G401 (cell line): ENCODE measurements around the gene MARVELD1. TPM values are rescaled to one million over a fixed set of nuclear protein-coding genes. Genes with fewer than 3 reads are reported as not detected.
A peak's percentile ranks its signal among the peaks of the same experiment; 100 is the strongest.

Experiments used
- DNase-seq: peaks from one replicate; pipeline ENCODE4 v3.0.0-alpha.2; 2015; ENCODE audit warnings: low spot score
- in situ Hi-C: cut with HindIII; loops from 2 replicates; pipeline ENCODE4 v1.10.0; 2016; ENCODE audit warnings: low sequenced_read_pairs, mixed read lengths
- total RNA-seq: library from RNA; depleted of rRNA; stranded (reverse); fragments of >200 nt; shearing (Covaris generic); gene quantifications from 2 replicates; pipeline ENCODE4 v1.2.3, GENCODE V29; 2014

MARVELD1 gene
- total RNA-seq, 1 experiment from 2014 or later: 61.1 TPM

DNA sequence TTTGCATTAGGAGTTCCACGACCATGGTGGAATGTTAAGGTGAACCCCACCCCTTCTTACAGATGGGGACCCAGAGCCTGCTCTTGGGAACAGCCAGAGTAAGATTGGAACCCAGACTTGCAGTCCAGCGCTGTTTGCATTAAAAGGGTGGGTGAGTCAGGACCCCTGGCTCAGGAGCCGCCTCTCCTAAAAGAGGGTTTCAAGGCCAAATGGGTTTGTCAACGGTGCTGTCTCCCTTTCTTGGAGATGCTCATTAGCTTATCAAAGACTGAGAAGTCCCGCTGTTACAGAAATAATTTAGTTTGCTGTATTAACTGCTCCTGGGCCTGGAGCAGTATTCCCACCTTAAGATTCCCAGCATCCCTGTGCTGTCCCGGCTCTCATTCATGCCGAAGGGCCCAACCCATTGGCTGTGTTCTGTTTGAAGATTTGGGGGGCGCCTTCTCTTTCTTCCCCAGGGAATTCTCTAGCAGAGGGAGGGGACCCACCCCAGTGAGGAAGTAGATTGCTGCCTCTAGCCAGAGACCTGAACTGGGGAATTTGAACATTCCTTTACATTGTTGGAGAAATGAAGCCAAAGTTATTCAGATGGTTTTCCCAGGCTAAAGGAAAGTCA, 1.8 kb downstream of the MARVELD1 start:
- DNase-seq: no peak
- in situ Hi-C loops: no loop called here

DNA sequence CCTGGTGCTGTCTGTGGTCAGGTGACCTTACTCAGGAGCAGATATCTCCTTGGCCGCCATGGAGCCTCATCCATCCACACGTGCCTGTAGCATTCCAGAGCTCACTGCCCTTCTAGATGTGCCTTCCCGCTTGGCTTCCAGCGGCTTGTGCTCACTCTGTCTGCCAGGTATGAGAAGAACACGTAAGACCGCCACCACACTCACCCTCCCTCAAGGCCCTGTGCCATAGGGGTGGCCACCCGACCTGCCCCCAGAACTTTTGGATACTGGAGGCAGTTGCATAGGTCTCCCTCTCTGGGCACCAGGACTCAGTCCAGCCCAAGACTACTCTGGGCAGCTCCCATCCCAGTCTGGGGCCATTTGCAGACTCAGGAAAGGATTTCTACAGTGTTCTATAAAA, 4.1 kb downstream of the MARVELD1 start:
- DNase-seq: no peak
- in situ Hi-C loops: no loop called here

DNA sequence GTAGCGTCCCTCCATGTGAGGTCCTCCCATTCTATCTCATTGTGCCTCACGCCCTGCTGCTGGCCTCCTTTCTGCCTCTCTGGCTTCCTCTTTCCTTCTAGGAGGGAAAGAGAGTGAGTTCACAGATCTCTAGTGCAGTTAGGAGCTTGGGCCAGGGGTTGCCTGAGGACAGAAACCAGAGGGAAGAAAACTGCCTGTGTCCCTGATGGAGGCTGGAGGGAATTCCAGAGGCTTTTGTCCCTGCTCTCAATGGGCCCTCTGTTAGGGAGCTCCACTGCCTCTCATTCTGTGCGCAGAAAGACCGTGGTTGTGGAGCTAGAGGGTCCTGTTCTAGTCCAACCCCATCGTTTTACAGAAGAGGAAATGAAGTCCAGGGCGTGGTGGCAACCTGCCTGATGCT, 4.6 kb downstream of the MARVELD1 start:
- in situ Hi-C loops: no loop called here
- peak; percentile 30 for DNase-seq

DNA sequence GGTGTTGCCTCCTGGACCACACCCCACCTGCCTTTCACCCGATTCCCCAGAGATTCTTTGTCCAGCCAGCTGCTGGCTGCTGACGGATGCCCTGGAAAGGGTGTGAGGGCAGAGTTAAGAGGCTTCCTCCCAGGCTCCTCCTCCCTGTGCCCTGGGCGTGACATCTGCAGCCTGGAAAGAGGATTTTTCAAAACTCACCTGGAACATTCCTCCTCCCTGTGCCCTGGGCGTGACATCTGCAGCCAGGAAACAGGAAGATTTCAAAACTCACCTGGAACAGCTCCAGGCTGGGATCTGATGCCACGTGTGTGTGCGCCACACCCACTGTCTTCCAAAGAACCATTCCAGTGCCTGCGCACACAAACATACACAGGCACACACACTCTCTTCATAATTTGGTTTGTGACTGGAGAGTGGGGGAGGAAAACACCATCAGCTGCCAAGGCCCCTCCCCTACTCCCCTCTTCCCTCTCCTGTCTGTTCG, 5.2 kb downstream of the MARVELD1 start:
- no peak for DNase-seq
- in situ Hi-C loops: no loop called here

DNA sequence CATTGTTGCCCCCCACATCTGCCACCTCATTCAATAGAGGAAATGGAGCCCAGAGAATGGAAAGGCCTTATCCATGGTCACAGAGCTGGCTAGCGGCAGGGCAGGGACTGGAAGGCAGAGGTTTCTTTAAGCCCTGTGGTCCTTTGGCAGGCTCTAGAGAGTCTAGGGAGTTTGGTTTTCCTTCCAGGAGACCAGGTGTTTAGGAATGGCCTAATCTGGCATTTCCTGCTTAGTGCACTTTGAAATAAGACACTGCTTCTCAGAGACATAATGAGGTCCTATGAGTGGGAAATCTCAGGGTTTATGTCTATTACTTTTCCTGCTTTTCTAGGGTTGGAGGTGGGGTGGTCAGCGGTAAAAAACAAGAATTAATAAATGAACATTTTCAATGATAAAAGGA, 6.1 kb downstream of the MARVELD1 start:
- DNase-seq: no peak
- in situ Hi-C loops: no loop called here

DNA sequence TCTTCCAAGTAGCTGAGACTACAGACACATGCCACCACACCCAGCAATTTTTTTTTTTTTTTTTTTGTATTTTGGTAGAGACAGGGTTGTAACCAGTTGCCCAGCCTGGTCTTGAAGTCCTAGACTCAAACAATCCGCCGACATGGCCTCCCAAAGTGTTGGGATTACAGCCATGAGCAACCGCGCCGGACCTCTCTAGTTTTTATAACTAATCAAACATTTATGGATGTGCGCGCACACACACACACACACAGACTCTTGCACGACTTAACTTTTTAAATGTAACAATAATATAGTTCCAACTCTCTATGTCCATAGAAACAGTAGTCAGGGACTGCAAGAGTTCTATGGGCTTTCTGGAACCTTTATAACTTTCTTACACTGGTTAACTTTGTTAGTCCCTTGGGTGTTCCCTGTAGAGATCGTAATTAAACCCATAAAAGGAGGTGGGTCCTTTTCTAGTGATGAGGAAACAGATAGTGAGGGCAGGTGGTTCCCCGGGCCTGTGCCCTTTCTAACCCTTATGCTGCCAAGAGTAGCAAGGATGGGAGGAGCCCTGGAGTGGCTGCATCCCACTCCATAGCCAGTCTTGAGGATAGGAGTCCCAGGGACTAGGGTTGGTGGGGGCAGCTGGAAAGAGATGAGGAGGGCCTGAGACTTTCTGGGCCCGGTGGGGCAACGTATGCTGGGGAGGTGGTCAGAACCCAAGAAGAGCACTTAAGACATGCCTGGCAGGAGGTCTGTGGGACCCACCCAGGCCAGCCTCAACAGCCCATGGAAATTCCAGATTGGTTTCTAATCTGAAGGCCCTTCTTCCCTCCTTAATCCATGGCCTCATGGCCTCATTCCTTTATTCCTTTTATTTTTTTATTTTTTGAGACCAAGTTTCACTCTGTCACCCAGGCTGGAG, 8.6 kb downstream of the MARVELD1 start:
- in situ Hi-C loops: no loop called here

DNA sequence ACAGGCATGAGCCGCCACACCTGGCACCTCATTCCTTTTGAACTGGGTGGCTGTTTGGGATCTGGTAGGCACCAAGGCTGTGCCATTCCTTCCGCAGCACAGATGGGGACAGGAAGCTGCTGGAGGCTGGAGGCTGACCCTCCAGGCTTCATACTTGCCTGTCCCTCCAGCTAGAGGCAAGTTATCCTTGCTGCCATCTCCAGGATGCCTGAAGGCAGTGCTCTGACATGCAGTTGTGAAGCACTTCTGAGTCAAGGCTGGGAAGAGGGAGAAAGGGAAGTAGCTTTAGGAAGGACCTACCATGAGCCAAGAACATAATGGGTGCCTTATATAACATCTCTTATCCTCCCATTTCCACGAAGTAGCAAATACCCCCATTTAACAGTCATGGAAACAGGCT, 9.5 kb downstream of the MARVELD1 start:
- DNase-seq: no peak
- in situ Hi-C loops: no loop called here

More for the DNA sequence above, 8.6 kb downstream of the MARVELD1 start:
- no peak for DNase-seq

DNA sequence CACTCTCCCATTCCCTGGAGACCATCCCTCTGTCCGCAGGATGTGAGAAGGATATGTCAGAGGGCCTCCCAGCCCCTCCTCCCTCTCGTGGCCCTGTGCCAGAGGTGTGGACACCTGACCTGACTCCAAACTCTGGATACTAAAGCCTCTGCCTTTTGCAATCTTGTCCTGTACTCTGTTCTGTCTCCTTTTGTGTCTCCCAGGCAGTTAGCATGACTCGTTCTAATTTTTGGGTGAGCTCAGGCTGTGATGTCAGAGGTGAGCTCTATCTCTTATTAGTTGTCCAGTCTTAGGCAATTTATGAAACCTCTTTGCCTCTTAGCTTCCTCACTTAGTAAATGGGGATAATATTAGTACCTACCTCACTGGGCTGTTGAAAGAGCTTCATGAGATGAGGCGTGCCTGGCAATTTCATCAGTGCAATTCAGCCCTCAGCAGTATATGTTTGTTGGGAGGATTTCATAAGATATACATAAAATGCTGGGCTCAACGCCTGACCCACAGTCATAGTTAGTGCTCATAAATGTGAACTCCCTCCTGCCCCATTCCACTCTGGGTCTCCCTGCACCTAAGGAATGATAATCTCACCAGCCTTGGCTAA, 10.9 kb downstream of the MARVELD1 start:
- in situ Hi-C loops: no loop called here
- DNase-seq: no peak

DNA sequence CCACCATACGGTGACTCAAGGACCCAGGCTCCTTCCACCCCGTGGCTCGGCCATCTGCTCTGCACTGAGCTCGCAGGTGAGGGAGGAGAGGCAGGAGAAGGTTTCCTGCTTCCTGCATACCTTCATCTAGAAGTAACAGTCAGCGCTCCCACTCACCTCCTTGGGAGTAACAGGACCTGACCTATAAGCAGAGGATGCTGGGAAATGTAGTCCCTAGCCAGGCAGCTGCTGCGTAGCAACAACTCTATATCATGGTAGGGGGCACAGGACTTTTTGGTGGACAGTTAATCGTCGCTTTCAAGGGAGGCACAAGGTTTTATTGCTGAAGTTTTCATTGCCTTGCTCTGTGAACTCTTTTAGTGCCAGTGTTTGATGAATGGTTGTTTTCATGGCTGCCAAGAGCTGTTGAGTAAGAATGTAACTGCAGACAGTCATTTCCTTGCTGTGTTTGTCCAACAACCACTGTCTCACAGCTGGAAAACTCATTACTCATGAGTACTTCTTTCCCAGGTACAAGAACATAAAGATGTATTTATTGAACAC, 13.2 kb downstream of the MARVELD1 start:
- in situ Hi-C loops: loop anchor here (5.0 kb wide), 1 partner anchor 39 kb away; the partner anchor contains the start of gene AVPI1
- peak; percentile 40 for DNase-seq

DNA sequence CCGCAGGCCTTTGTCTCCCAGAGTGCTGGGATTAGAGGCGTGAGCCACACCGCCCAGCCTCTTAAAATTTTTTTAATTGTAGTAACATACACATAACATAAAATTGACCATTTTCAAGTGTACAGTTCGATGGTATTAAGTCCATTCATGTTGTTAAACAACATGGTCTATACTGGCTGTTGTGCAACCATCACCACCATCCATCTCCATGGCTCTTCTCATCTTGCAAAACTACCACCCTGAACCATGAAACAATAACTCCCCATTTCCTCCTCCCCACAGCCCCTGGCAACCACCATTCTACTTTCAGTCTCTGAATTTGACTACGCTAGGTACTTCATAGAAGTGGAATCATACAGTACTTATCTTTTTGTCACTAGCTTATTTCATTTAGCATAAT, 15.5 kb downstream of the MARVELD1 start:
- DNase-seq: no peak
- in situ Hi-C loops: loop anchor here (5.0 kb wide), 1 partner anchor 42 kb away; the partner anchor contains the start of gene AVPI1

DNA sequence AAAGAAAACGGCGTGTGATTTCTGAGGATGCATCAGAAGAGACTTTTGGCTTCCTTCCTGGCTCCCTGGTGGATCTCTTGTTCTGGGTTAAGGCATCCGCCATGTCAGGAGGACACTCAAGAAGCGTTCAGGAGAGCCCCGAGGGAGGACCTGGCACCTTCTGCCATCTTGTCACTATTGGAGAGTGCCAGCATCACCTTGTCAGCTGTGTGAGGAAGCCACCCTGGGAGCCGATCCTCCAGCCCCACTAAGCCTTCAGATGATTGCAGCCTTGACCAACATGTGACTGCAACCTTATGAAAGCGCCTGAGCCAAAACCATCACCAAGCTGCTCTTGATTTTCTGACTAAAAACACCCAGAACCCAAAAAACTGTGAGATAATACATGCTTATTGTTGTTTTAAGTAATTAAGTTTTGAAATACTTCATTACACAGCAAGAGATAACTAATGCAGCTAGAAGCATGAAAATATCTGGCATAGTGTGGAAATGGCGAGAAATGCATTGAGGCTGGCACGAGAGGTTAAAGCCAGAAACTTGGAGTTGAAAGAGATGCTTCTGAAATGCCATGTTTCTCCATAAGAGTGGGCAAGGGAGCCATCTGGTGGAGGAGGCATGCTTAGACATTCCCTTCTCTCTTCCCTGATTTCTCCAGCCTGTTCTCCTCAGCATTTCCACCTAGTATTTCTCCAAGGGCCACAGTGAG, 18.0 kb downstream of the MARVELD1 start:
- in situ Hi-C loops: no loop called here
- peak; percentile 90 for DNase-seq

DNA sequence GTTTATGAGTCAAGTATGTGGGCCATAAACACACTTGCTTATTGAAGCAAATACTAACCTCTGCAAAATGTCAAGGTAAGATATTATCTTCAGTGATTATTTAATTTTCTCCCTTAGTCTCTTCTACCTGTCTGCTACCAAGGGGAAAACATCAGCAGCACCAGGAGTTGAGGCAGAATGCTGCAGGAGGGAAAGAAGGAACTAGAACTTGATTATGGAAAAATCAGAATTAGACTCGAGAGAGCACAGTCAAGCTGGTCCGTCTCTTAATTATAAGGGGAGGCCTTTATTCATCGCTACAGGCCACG, 18.5 kb downstream of the MARVELD1 start:
- DNase-seq: no peak
- in situ Hi-C loops: no loop called here

DNA sequence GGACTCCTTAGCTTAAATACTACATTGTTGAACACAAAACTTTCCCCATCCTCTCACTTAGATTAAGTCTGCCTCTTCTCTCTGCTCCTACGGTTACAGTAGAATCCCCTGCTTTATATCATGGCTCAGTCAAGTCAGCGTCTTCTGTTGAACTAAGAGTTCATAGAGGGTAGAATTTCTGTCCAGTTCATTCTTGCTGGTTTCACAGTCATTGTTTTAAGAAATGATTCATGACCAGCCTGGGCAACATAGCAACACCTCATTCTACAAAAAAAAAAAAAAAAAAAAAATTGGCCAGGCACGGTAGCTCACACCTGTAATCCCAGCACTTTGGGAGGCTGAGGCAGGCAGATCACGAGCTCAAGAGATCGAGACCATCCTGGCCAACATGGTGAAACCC, 19.7 kb downstream of the MARVELD1 start:
- DNase-seq: no peak
- in situ Hi-C loops: no loop called here

DNA sequence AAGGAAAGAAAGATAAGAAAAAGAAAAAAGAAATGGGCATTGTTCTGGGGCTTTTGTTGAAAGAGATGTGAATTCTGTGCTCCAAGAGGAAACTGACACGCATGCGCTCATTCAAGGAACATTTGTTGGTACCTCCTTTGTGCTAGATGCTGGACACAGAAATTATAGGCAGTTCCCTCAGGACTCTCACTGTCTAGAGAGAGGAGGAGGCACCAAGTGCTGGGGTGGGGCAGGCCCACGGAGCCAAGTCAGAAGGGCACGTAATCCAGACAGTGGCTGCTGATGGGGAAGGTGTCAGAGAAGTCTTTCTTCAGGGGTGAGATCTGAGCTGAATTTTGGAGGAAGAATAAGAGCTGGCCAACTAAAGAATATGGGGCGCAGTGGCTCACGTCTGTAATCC, 20.5 kb downstream of the MARVELD1 start:
- DNase-seq: no peak
- in situ Hi-C loops: no loop called here

DNA sequence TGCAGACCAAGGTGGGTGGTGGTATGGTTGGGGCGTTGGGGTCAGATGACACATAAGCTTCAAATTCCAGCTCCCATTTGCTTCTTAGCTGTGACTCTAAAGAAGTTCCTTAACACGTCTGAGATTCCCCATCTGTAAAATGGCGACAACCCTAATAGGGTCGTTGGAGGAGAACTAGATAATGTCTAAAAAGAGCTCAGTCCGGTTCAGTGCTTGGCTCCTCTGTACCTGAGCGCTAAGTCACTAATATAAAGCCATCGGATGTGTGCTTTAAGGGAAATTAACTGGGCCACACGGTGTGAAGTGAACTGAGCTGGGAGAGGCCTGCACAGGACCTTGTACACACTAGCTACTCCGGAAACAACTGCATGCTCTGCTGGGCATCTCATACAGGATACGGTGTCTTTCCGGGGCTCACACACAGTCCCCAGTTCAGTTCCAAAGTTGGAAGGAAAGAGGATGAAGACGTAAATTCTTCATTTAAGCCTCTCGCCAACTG, 22.9 kb downstream of the MARVELD1 start:
- no peak for DNase-seq
- in situ Hi-C loops: no loop called here

DNA sequence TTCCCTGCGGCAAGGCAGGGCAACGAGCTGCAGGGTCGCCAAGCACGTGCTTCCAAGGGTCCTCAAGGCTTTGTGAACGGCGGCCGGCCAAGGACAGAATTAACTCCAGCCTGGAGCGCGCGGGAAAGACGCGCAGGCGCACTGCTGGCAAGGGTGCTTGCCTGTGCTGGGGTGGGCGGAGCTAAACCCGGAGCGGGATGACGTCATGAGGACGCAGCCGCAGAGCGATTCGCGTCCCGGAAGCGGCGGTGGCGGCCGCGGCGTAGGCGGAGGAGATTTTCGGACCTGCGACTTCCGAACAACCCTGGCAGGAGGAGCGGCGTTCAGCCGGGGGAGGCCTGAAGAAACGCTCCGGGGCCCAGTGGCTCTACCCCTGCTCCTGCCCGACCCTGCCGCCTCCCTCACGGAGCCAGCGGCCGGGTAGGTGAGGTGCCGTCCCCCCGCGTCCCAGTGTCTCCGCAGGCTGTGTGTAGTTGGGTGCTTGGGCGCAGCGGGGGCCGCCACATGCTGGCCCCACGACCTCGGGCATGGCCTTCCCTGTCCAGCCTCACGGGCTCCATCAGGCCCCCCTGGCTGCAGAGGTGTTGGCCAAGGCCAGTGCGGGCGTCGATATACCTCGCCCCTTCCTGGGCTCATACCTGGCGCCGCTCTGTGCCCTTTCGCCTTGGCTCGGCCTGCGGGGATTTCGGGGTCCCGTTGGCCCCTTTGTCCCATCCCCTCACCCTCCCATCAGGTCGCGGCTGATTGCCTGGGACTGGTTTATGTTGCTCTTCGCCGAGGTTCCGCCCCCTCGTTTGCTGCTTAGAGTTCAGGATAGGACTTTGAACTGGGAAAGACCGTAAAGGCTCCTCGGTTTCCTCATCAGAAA, 23.6 kb downstream of the MARVELD1 start, which contains the start of gene ZFYVE27:
TSS of gene ZFYVE27 (plus strand) at position 227 of the 868 bp plus-strand sequence. CDS start 1,350 bp downstream, outside the sequence.
- in situ Hi-C loops: no loop called here
- DNase-seq: peak; percentile 92

DNA sequence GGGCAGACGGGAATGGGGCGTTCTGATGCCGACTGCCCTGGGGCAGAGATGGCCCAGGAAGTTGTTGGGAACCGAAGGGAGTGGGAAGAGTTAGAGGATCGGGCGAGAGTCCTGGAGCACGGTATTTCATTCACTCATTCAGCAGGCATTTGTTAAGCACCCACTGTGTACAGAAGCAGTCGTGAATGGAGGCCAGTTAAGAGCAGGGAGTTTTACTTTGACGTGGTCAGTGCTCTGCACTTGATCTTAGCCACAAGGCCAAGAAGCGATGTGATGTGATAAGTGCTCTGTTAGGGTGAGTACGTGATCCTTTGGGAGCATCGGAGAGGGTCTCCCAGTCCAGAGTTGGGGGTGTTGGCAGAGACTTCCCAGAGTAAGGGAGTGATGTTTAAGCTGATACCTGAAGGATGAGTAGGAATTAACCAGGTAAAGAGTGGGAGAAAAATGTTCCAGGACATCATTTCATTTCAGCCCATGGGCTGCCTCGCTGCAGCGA, 24.3 kb downstream of the MARVELD1 start:
- no peak for DNase-seq
- in situ Hi-C loops: no loop called here

DNA sequence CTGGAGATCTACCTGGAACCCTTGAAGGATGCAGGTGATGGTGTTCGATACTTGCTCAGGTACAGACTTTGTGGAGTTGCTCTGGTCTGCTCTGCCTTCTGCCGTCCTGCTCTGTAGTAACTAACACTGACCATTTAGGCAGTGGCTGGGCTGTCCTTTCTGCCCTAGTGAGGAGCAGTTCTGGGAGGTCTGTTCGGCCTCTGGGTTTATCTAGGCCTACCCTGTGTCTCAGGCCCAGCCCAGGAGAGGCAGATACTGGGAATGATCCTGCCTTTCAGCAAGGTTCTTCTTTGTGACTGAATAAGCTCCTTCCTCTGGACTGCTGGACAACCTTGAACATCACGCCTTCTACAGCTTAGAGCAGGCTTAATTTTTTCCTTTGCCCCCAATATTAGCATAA, 25.1 kb downstream of the MARVELD1 start:
- in situ Hi-C loops: no loop called here

More for the DNA sequence above, 25.1 kb downstream of the MARVELD1 start:
- no peak for DNase-seq
